Keratinocyte (primary cell): ENCODE measurements around the gene REPIN1. TPM values are rescaled to one million over a fixed set of nuclear protein-coding genes. Genes with fewer than 3 reads are reported as not detected.

Source experiments
- DNase-seq: peaks from one replicate; pipeline ENCODE4 v3.0.0-alpha.2; 2011; ENCODE audit warnings: low read depth, missing footprints, low spot score
- FAIRE-seq: peaks from 2 replicates; lab custom pipeline; 2011; peaks lifted over from hg19 to GRCh38; lab: Jason Lieb, UNC
- H2AFZ ChIP-seq: 2 replicates; pipeline ENCODE4 v1.6.0; 2012; ENCODE audit warnings: low read length, control low read depth, inconsistent platforms; ENCODE audit not compliant: control insufficient read depth
- H3K27ac ChIP-seq: 2 replicates; pipeline ENCODE4 v1.5.1; 2011; ENCODE audit warnings: low read length; ENCODE audit not compliant: control insufficient read depth, insufficient read depth
- H3K27me3 ChIP-seq: 3 replicates; pipeline ENCODE4 v1.6.0; 2011; ENCODE audit warnings: low read length; ENCODE audit not compliant: control insufficient read depth, insufficient read depth; ENCODE audit errors: extremely low read depth
- H3K36me3 ChIP-seq, 2 experiments: 2 replicates in 1 of 2; 3 replicates in 1 of 2; pipeline ENCODE4 v1.5.1; 2011; ENCODE audit warnings: low read length in 2 of 2, mild to moderate bottlenecking in 1 of 2; ENCODE audit not compliant: control insufficient read depth in 2 of 2, insufficient read depth in 2 of 2; ENCODE audit errors: extremely low read depth in 1 of 2
- H3K4me1 ChIP-seq: 3 replicates; pipeline ENCODE4 v1.5.1; 2011; ENCODE audit warnings: low read length; ENCODE audit not compliant: control insufficient read depth, insufficient read depth; ENCODE audit errors: extremely low read depth
- H3K4me2 ChIP-seq: 3 replicates; pipeline ENCODE4 v1.6.0; 2011; ENCODE audit warnings: low read depth, low read length; ENCODE audit not compliant: control insufficient read depth, insufficient read depth; ENCODE audit errors: extremely low read depth
- H3K4me3 ChIP-seq, 3 experiments: fragments of 200-600 bp in 1 of 3; sonication (generic) in 1 of 3; 2 replicates in 2 of 3; 3 replicates in 1 of 3; pipeline ENCODE4 v1.5.1; 2011 to 2016; ENCODE audit warnings: low read length in 3 of 3, mild to moderate bottlenecking in 3 of 3, control low read depth in 2 of 3, inconsistent platforms in 1 of 3, low read depth in 1 of 3, mixed read lengths in 1 of 3, mixed run types in 1 of 3, moderate library complexity in 1 of 3; ENCODE audit not compliant: control insufficient read depth in 2 of 3, insufficient read depth in 2 of 3; ENCODE audit errors: extremely low read depth in 1 of 3
- H3K79me2 ChIP-seq: 2 replicates; pipeline ENCODE4 v1.6.0; 2012; ENCODE audit warnings: low read length; ENCODE audit not compliant: control insufficient read depth, insufficient read depth
- H3K9ac ChIP-seq: 3 replicates; pipeline ENCODE4 v1.6.0; 2011; ENCODE audit warnings: low read length; ENCODE audit not compliant: control insufficient read depth, insufficient read depth; ENCODE audit errors: extremely low read depth
- H3K9me1 ChIP-seq: 3 replicates; pipeline ENCODE4 v1.6.0; 2011; ENCODE audit warnings: low read length; ENCODE audit not compliant: control insufficient read depth, insufficient read depth; ENCODE audit errors: extremely low read depth
- H3K9me3 ChIP-seq: 2 replicates; pipeline ENCODE4 v1.5.1; 2012; ENCODE audit warnings: low read depth, low read length; ENCODE audit not compliant: control insufficient read depth
- H4K20me1 ChIP-seq: 3 replicates; pipeline ENCODE4 v1.6.0; 2011; ENCODE audit warnings: low read length; ENCODE audit not compliant: control insufficient read depth, insufficient read depth; ENCODE audit errors: extremely low read depth
- EZH2 ChIP-seq: IDR thresholded peaks from one replicate; pipeline ENCODE4 v1.6.1; 2012; ENCODE audit warnings: inconsistent platforms, mild to moderate bottlenecking, low read length, moderate library complexity
- dilution Hi-C: fragments of 300-500 bp; cut with MboI; formaldehyde crosslinking; loops from one replicate; pipeline ENCODE4 v1.7.0; 2020; ENCODE audit warnings: low sequenced_read_pairs; ENCODE audit not compliant: extremely low pct_ligation_motif_present
- polyA plus RNA-seq, 5 experiments: library from polyadenylated mRNA; depleted of rRNA in 3 of 5; stranded (reverse) in 3 of 5; stranded (forward) in 1 of 5; unstranded in 1 of 5; fragments of >200 nt; gene quantifications; 1 replicate in 1 of 5; 2 replicates in 3 of 5; 3 replicates in 1 of 5; pipeline versions ENCODE4 v1.2.1 to v1.2.3, GENCODE V29; 2011 to 2012; ENCODE audit warnings: missing spikeins in 2 of 5, low read depth in 1 of 5, low replicate concordance in 1 of 5
- TF ChIP-seq, protein P1 (sequence below), 3 experiments: IDR thresholded peaks in 1 of 3; conservative IDR thresholded peaks in 1 of 3; optimal IDR thresholded peaks in 1 of 3; 2 replicates in 2 of 3; 3 replicates in 1 of 3; pipeline versions ENCODE3 to v1.5.1; 2011; ENCODE audit warnings: low read length in 3 of 3, mild to moderate bottlenecking in 3 of 3, moderate library complexity in 2 of 3, control low read depth in 1 of 3, inconsistent platforms in 1 of 3; ENCODE audit not compliant: insufficient read depth in 2 of 3; ENCODE audit errors: extremely low read depth in 1 of 3

The REPIN1 gene
- polyA plus RNA-seq, 1 donor (not counting 4 experiments of a cell fraction or from before 2014, with no cell fraction given) = 9.3 TPM

GRCh38 chr7:150341263-150342120 lies 27.1 kb upstream of the REPIN1 start, which contains the start of gene RARRES2:
Gene RARRES2 (minus strand): TSS chr7:150341629. CDS start chr7:150340609, 1,020 bp downstream.
- dilution Hi-C loops = no loop called here
- Histone ChIP-seq H3K27me3 (peaks cover 47% of the 10 kb centered on the region), H3K9me1 (no peaks in the 10 kb centered on the region), H3K36me3 (no peaks in the 10 kb centered on the region), H3K9ac (no peak within 1 kb of the TSS), H3K4me3 (no peak within 1 kb of the TSS), H2AFZ (no peak within 1 kb of the TSS), H4K20me1 (no peaks in the 10 kb centered on the region), H3K27ac (no peak within 1 kb of the TSS), H3K9me3 (no peaks in the 10 kb centered on the region), H3K4me2 (no peak within 1 kb of the TSS), H3K79me2 (no peaks in the 10 kb centered on the region), H3K4me1 (no peaks in the 10 kb centered on the region)
- TF ChIP-seq, protein P1, sequence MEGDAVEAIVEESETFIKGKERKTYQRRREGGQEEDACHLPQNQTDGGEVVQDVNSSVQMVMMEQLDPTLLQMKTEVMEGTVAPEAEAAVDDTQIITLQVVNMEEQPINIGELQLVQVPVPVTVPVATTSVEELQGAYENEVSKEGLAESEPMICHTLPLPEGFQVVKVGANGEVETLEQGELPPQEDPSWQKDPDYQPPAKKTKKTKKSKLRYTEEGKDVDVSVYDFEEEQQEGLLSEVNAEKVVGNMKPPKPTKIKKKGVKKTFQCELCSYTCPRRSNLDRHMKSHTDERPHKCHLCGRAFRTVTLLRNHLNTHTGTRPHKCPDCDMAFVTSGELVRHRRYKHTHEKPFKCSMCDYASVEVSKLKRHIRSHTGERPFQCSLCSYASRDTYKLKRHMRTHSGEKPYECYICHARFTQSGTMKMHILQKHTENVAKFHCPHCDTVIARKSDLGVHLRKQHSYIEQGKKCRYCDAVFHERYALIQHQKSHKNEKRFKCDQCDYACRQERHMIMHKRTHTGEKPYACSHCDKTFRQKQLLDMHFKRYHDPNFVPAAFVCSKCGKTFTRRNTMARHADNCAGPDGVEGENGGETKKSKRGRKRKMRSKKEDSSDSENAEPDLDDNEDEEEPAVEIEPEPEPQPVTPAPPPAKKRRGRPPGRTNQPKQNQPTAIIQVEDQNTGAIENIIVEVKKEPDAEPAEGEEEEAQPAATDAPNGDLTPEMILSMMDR (optimal IDR thresholded peaks at IDR 0.05 in 1 of 3, IDR thresholded peaks at IDR 0.05 in 1 of 3, conservative IDR thresholded peaks at IDR 0.05 in 1 of 3; ENCODE audit: extremely low read depth in 1 of 3, insufficient read depth in 2 of 3, low read length in 3 of 3) = no peak
- peak; percentile 82 for TF ChIP-seq EZH2
- FAIRE-seq (no peak), DNase-seq (no peak)

GRCh38 chr7:150342121-150342408 lies 26.6 kb upstream of the REPIN1 start:
- DNase-seq (no peak), FAIRE-seq (no peak)
- no peaks in the 10 kb centered on the region for H4K20me1 ChIP-seq
- H2AFZ ChIP-seq = no peak overlapping the region
- H3K27me3 ChIP-seq = peaks cover 47% of the 10 kb centered on the region
- H3K4me3 ChIP-seq = no peak overlapping the region
- dilution Hi-C loops = no loop called here
- no peaks in the 10 kb centered on the region for H3K9me3 ChIP-seq
- no peak overlapping the region for H3K27ac ChIP-seq
- TF ChIP-seq, protein P1 (optimal IDR thresholded peaks at IDR 0.05 in 1 of 3, IDR thresholded peaks at IDR 0.05 in 1 of 3, conservative IDR thresholded peaks at IDR 0.05 in 1 of 3; ENCODE audit: extremely low read depth in 1 of 3, insufficient read depth in 2 of 3, low read length in 3 of 3) = no peak
- peak; percentile 74 for TF ChIP-seq EZH2
- H3K9me1 ChIP-seq = no peaks in the 10 kb centered on the region
- H3K9ac ChIP-seq = no peak overlapping the region
- no peaks in the 10 kb centered on the region for H3K4me1 ChIP-seq
- H3K36me3 ChIP-seq = no peaks in the 10 kb centered on the region
- no peak overlapping the region for H3K4me2 ChIP-seq
- H3K79me2 ChIP-seq = no peaks in the 10 kb centered on the region
